HEK293 (cell line): ENCODE measurements around the gene SEC11C.

ENCODE experiments used
- CTCF ChIA-PET: fragments of 350-600 bp; formaldehyde crosslinking; extraction: SDS; loops from one replicate; lab custom pipeline; 2021; ENCODE audit warnings: antibody characterized with exemption; lab: Yijun Ruan, JAX
- POLR2A ChIA-PET: fragments of 300-600 bp; formaldehyde crosslinking; extraction: SDS; loops from one replicate; lab custom pipeline; 2020; ENCODE audit warnings: antibody characterized with exemption, inconsistent platforms; lab: Yijun Ruan, JAX
- H3K27ac ChIP-seq: fragments of 200-500 bp; sonication (Bioruptor generic); 2 replicates; pipeline ENCODE4 v1.5.1; 2014; ENCODE audit warnings: low read depth, low read length, control low read depth, inconsistent platforms; ENCODE audit errors: extremely low read depth
- H3K36me3 ChIP-seq, 2 experiments: fragments of 200-500 bp in 1 of 2; sonication (Bioruptor generic) in 1 of 2; 1 replicate in 1 of 2; 2 replicates in 1 of 2; pipeline ENCODE4 v1.5.1; 2014 to 2017; ENCODE audit warnings: inconsistent platforms in 2 of 2, low read length in 2 of 2; ENCODE audit not compliant: control insufficient read depth in 2 of 2, insufficient read depth in 1 of 2
- H3K4me1 ChIP-seq: fragments of 200-500 bp; sonication (Bioruptor generic); 2 replicates; pipeline ENCODE4 v1.5.1; 2014; ENCODE audit warnings: mild to moderate bottlenecking, low read length, inconsistent platforms; ENCODE audit not compliant: control insufficient read depth, insufficient read depth
- H3K4me3 ChIP-seq: 2 replicates; pipeline ENCODE4 v1.5.1; 2011; ENCODE audit warnings: low read depth, mild to moderate bottlenecking, control low read depth, low read length, moderate library complexity
- H3K9me3 ChIP-seq: fragments of 200-500 bp; sonication (Bioruptor generic); 2 replicates; pipeline ENCODE4 v1.5.1; 2014; ENCODE audit warnings: low read depth, low read length, inconsistent platforms; ENCODE audit not compliant: control insufficient read depth, insufficient read depth
- GLI2 ChIP-seq: fragments of 450-650 bp; formaldehyde crosslinking; IDR thresholded peaks from 2 replicates; pipeline ENCODE4; 2017; ENCODE audit warnings: missing biosample characterization, missing genetic modification characterization, low read depth, borderline replicate concordance
- PRDM1 ChIP-seq: fragments of 450-650 bp; formaldehyde crosslinking; IDR thresholded peaks from 2 replicates; pipeline ENCODE4; 2016; ENCODE audit warnings: missing biosample characterization, missing genetic modification characterization
- SETDB1 ChIP-seq: IDR thresholded peaks from one replicate; pipeline ENCODE4 v1.6.1; 2017; ENCODE audit warnings: mild to moderate bottlenecking, low read length, moderate library complexity, mixed read lengths; ENCODE audit not compliant: insufficient read length
- TRIM28 ChIP-seq: IDR thresholded peaks from 2 replicates; pipeline ENCODE4 v1.6.1; 2011; ENCODE audit warnings: low read length, control low read depth, borderline replicate concordance
- YY1 ChIP-seq: fragments of 450-650 bp; formaldehyde crosslinking; IDR thresholded peaks from 2 replicates; pipeline ENCODE4 v1.5.1; 2018; ENCODE audit warnings: missing biosample characterization, missing genetic modification characterization
- YY2 ChIP-seq: fragments of 450-650 bp; formaldehyde crosslinking; IDR thresholded peaks from 2 replicates; pipeline ENCODE4 v1.5.1; 2016; ENCODE audit warnings: missing biosample characterization, missing genetic modification characterization
- ZBTB48 ChIP-seq: fragments of 450-650 bp; formaldehyde crosslinking; IDR thresholded peaks from 2 replicates; pipeline ENCODE4 v1.5.1; 2016; ENCODE audit warnings: missing biosample characterization, missing genetic modification characterization
- ZNF112 ChIP-seq: fragments of 450-650 bp; formaldehyde crosslinking; IDR thresholded peaks from 2 replicates; pipeline ENCODE4 v1.5.0; 2017; ENCODE audit warnings: missing biosample characterization, missing genetic modification characterization
- ZNF184 ChIP-seq: fragments of 450-650 bp; IDR thresholded peaks from 2 replicates; pipeline ENCODE4 v1.5.1; 2018; ENCODE audit warnings: missing biosample characterization, mild to moderate bottlenecking, missing genetic modification characterization
- ZNF221 ChIP-seq: fragments of 450-650 bp; formaldehyde crosslinking; IDR thresholded peaks from 2 replicates; pipeline ENCODE4 v1.5.1; 2017; ENCODE audit warnings: missing biosample characterization, missing genetic modification characterization, borderline replicate concordance
- ZNF510 ChIP-seq: fragments of 450-650 bp; formaldehyde crosslinking; IDR thresholded peaks from 2 replicates; pipeline ENCODE4 v1.5.1; 2018; ENCODE audit warnings: mild to moderate bottlenecking, missing genetic modification characterization, missing biosample characterization; ENCODE audit not compliant: insufficient replicate concordance
- ZNF549 ChIP-seq: fragments of 450-650 bp; IDR thresholded peaks from 2 replicates; pipeline ENCODE4 v1.5.1; 2018; ENCODE audit warnings: missing biosample characterization, missing genetic modification characterization, mild to moderate bottlenecking, inconsistent platforms, moderate library complexity
- ZNF558 ChIP-seq: fragments of 450-650 bp; formaldehyde crosslinking; IDR thresholded peaks from 2 replicates; pipeline ENCODE4 v1.5.1; 2016; ENCODE audit warnings: missing biosample characterization, missing genetic modification characterization
- ZNF626 ChIP-seq: fragments of 450-650 bp; sonication (Bioruptor Pico); formaldehyde crosslinking; IDR thresholded peaks from 2 replicates; pipeline ENCODE4 v1.5.1; 2018; ENCODE audit warnings: missing biosample characterization, missing genetic modification characterization, inconsistent platforms
- ZNF664 ChIP-seq: fragments of 450-650 bp; formaldehyde crosslinking; IDR thresholded peaks from 2 replicates; pipeline ENCODE4 v1.5.1; 2016; ENCODE audit warnings: missing biosample characterization, missing genetic modification characterization
- ZNF785 ChIP-seq: fragments of 450-650 bp; formaldehyde crosslinking; IDR thresholded peaks from 2 replicates; pipeline ENCODE4 v1.5.1; 2016; ENCODE audit warnings: missing biosample characterization, missing genetic modification characterization
- ZSCAN30 ChIP-seq: fragments of 450-650 bp; IDR thresholded peaks from 2 replicates; pipeline ENCODE4 v1.5.1; 2018; ENCODE audit warnings: missing biosample characterization, mild to moderate bottlenecking, missing genetic modification characterization, moderate library complexity
- TF ChIP-seq, protein P1 (sequence below): fragments of 450-650 bp; formaldehyde crosslinking; IDR thresholded peaks from 2 replicates; pipeline ENCODE4 v1.5.1; 2016; ENCODE audit warnings: missing biosample characterization, missing genetic modification characterization
- TF ChIP-seq, protein P2 (sequence below): sonication (generic); formaldehyde crosslinking; IDR thresholded peaks from 2 replicates; pipeline ENCODE4 v1.8.1; 2022; ENCODE audit warnings: mild to moderate bottlenecking, moderate library complexity, missing genetic modification reagents
- TF ChIP-seq, protein P3 (sequence below): fragments of 450-650 bp; formaldehyde crosslinking; IDR thresholded peaks from 2 replicates; pipeline ENCODE4 v1.5.1; 2016; ENCODE audit warnings: missing biosample characterization, missing genetic modification characterization

Gene SEC11C

DNA sequence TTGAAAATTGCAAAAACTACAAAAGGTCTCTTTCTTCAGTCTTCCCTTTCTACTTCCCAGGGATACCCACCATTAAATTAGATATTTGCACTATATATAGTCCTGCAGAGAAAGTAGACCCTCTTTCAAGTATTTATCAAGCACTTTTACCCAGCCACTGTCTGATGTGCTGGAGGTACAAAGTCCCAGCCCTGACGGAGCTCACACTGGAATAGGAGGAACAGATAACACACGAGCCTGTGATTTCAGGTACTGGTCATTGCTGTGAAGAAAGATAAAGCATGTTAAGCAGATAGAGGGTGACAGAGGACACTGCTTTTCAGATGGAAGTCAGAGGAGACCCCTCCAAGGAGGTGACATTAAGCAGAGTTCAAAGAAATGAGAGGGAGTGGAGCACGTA is 19.6 kb downstream of the SEC11C start:
- H3K4me3 ChIP-seq = no peak overlapping the region
- ChIA-PET CTCF (no interaction called here), POLR2A (no interaction called here)
- H3K9me3 ChIP-seq = no peaks in the 10 kb centered on the region
- TF ChIP-seq, protein P1, sequence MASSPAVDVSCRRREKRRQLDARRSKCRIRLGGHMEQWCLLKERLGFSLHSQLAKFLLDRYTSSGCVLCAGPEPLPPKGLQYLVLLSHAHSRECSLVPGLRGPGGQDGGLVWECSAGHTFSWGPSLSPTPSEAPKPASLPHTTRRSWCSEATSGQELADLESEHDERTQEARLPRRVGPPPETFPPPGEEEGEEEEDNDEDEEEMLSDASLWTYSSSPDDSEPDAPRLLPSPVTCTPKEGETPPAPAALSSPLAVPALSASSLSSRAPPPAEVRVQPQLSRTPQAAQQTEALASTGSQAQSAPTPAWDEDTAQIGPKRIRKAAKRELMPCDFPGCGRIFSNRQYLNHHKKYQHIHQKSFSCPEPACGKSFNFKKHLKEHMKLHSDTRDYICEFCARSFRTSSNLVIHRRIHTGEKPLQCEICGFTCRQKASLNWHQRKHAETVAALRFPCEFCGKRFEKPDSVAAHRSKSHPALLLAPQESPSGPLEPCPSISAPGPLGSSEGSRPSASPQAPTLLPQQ (tag by site-specific recombination) = no peak
- no peak for TF ChIP-seq YY2 (tag by site-specific recombination)
- no peak overlapping the region for H3K27ac ChIP-seq
- peaks cover 11 to 16% of the 10 kb centered on the region in 2 experiments; a peak in 2 of 3 replicates for H3K36me3 ChIP-seq
- H3K4me1 ChIP-seq = no peaks in the 10 kb centered on the region

DNA sequence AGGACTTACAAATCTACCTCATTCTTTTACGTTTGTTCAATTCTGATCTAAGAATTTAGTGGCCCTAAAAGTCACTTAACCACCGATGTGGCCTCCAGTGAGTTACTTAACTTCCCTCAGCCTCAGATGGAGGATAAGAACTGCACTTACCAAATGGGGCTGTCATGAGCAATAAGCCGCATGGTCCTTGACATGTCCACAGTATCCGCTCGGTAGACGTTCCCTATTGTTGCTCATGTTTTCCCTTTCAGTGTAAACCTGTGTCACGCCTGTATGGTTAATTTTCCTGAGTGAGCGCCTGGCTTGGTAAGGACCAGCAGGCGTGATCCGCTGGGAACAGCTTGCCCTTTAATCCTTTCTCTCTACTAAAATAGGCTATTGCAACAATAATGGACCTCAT is 20.3 kb downstream of the SEC11C start:
- Histone ChIP-seq H3K36me3 (peaks cover 5 to 16% of the 10 kb centered on the region in 2 experiments; a peak in 2 of 3 replicates), H3K4me3 (no peak overlapping the region)
- CTCF ChIA-PET = no interaction called here

DNA sequence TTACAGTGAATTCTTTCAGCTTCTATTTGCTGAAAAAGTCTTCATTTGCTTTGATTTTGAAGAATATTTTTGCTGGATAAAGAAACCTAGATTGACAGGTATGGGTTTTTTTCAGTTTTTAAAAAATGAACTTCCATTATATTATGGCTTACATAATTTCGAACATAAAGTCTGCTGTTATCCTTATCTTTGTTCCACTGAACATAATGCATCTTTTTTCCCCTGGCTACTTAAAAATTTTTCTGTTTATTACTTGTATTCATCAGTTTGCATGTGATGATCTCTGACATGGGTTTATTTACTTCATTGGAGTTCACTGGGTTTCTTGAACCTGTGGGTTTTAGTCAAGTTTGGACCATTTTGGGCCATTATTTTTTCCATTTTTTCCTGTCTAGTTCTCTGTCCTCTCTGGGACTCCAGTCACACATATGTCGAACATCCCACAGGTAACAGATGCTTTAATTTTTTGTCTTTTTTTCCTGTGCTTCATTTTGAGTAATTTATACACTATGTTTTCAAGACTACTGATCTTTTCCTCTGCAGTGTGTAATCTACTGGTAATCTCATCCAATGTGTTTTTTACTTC is 33.1 kb downstream of the SEC11C start:
- Histone ChIP-seq H3K36me3 (no peaks in the 10 kb centered on the region), H3K9me3 (no peaks in the 10 kb centered on the region; the same call in 1 of the 2 replicates), H3K4me3 (no peak overlapping the region), H3K4me1 (no peaks in the 10 kb centered on the region), H3K27ac (no peak overlapping the region)
- POLR2A ChIA-PET = no interaction called here
- TF ChIP-seq ZNF626 (tag by site-specific recombination) (peak; percentile 79; the same call in 1 of the 2 replicates), ZNF221 (0 out of 2 replicates have a peak, but pooled peaks have one; percentile 30), ZNF549 (tag by site-specific recombination) (peak; percentile 59), SETDB1 (peak; percentile 94), PRDM1 (tag by site-specific recombination) (no peak), YY1 (no peak), ZNF558 (peak; percentile 20; the same call in 1 of the 2 replicates), TRIM28 (peak; percentile 96), ZNF184 (peak; percentile 69; the same call in 1 of the 2 replicates), ZNF510 (tag by site-specific recombination) (peak; percentile 39)
- TF ChIP-seq, protein P2, sequence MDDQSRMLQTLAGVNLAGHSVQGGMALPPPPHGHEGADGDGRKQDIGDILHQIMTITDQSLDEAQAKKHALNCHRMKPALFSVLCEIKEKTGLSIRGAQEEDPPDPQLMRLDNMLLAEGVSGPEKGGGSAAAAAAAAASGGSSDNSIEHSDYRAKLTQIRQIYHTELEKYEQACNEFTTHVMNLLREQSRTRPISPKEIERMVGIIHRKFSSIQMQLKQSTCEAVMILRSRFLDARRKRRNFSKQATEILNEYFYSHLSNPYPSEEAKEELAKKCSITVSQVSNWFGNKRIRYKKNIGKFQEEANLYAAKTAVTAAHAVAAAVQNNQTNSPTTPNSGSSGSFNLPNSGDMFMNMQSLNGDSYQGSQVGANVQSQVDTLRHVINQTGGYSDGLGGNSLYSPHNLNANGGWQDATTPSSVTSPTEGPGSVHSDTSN = no peak
- TF ChIP-seq, protein P3, sequence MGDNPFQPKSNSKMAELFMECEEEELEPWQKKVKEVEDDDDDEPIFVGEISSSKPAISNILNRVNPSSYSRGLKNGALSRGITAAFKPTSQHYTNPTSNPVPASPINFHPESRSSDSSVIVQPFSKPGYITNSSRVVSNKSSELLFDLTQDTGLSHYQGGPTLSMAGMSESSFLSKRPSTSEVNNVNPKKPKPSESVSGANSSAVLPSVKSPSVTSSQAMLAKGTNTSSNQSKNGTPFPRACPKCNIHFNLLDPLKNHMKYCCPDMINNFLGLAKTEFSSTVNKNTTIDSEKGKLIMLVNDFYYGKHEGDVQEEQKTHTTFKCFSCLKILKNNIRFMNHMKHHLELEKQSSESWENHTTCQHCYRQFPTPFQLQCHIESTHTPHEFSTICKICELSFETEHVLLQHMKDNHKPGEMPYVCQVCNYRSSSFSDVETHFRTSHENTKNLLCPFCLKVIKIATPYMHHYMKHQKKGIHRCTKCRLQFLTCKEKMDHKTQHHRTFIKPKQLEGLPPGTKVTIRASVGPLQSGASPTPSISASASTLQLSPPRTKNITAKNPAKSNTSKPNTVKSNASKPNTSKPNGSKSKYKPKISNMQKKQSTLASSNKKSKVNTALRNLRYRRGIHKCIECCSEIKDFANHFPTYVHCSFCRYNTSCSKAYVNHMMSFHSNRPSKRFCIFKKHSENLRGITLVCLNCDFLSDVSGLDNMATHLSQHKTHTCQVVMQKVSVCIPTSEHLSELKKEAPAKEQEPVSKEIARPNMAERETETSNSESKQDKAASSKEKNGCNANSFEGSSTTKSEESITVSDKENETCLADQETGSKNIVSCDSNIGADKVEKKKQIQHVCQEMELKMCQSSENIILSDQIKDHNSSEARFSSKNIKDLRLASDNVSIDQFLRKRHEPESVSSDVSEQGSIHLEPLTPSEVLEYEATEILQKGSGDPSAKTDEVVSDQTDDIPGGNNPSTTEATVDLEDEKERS (tag by site-specific recombination) = peak; percentile 83; the same call in 1 of the 2 replicates
- CTCF ChIA-PET = interaction anchor here (0.7 kb wide), 1 partner anchor 91 kb away, joined by 3 read pairs; no protein-coding TSS in a partner anchor

More for the DNA sequence above, 20.3 kb downstream of the SEC11C start:
- Histone ChIP-seq H3K27ac (no peak overlapping the region), H3K4me1 (no peaks in the 10 kb centered on the region), H3K9me3 (no peaks in the 10 kb centered on the region)
- POLR2A ChIA-PET = no interaction called here
- no peak for TF ChIP-seq ZNF785 (tag by site-specific recombination)
- no peak for TF ChIP-seq GLI2
- no peak for TF ChIP-seq ZNF664 (tag by site-specific recombination)
- no peak for TF ChIP-seq ZSCAN30 (tag by site-specific recombination)
- TF ChIP-seq ZNF112 (tag by site-specific recombination) = no peak
- no peak for TF ChIP-seq ZBTB48 (tag by site-specific recombination)
